HEK293 (cell line): ENCODE measurements around the gene MOCS3.
A peak's percentile ranks its signal among the peaks of the same experiment; 100 is the strongest.

ENCODE experiments used
- CTCF ChIA-PET: fragments of 350-600 bp; formaldehyde crosslinking; extraction: SDS; loops from one replicate; lab custom pipeline; 2021; ENCODE audit warnings: antibody characterized with exemption; lab: Yijun Ruan, JAX
- POLR2A ChIA-PET: fragments of 300-600 bp; formaldehyde crosslinking; extraction: SDS; loops from one replicate; lab custom pipeline; 2020; ENCODE audit warnings: antibody characterized with exemption, inconsistent platforms; lab: Yijun Ruan, JAX
- H3K27ac ChIP-seq: fragments of 200-500 bp; sonication (Bioruptor generic); 2 replicates; pipeline ENCODE4 v1.5.1; 2014; ENCODE audit warnings: low read depth, low read length, control low read depth, inconsistent platforms; ENCODE audit errors: extremely low read depth
- H3K36me3 ChIP-seq, 2 experiments: fragments of 200-500 bp in 1 of 2; sonication (Bioruptor generic) in 1 of 2; 1 replicate in 1 of 2; 2 replicates in 1 of 2; pipeline ENCODE4 v1.5.1; 2014 to 2017; ENCODE audit warnings: inconsistent platforms in 2 of 2, low read length in 2 of 2; ENCODE audit not compliant: control insufficient read depth in 2 of 2, insufficient read depth in 1 of 2
- H3K4me1 ChIP-seq: fragments of 200-500 bp; sonication (Bioruptor generic); 2 replicates; pipeline ENCODE4 v1.5.1; 2014; ENCODE audit warnings: mild to moderate bottlenecking, low read length, inconsistent platforms; ENCODE audit not compliant: control insufficient read depth, insufficient read depth
- H3K4me3 ChIP-seq: 2 replicates; pipeline ENCODE4 v1.5.1; 2011; ENCODE audit warnings: low read depth, mild to moderate bottlenecking, control low read depth, low read length, moderate library complexity
- H3K9me3 ChIP-seq: fragments of 200-500 bp; sonication (Bioruptor generic); 2 replicates; pipeline ENCODE4 v1.5.1; 2014; ENCODE audit warnings: low read depth, low read length, inconsistent platforms; ENCODE audit not compliant: control insufficient read depth, insufficient read depth
- ATF2 ChIP-seq: fragments of 450-650 bp; formaldehyde crosslinking; IDR thresholded peaks from 2 replicates; pipeline ENCODE4 v1.5.1; 2016; ENCODE audit warnings: missing biosample characterization, missing genetic modification characterization, low read depth
- PRDM2 ChIP-seq: fragments of 450-650 bp; formaldehyde crosslinking; IDR thresholded peaks from 2 replicates; pipeline ENCODE4 v1.5.1; 2016; ENCODE audit warnings: missing biosample characterization, missing genetic modification characterization, borderline replicate concordance
- ZNF175 ChIP-seq: fragments of 450-650 bp; formaldehyde crosslinking; IDR thresholded peaks from 2 replicates; pipeline ENCODE4 v1.5.1; 2016; ENCODE audit warnings: missing biosample characterization, missing genetic modification characterization
- ZNF248 ChIP-seq: fragments of 450-650 bp; formaldehyde crosslinking; IDR thresholded peaks from 2 replicates; pipeline ENCODE4 v1.5.1; 2017; ENCODE audit warnings: missing biosample characterization, missing genetic modification characterization
- ZNF324 ChIP-seq: fragments of 450-650 bp; formaldehyde crosslinking; IDR thresholded peaks from 2 replicates; pipeline ENCODE4 v1.5.1; 2016; ENCODE audit warnings: missing biosample characterization, missing genetic modification characterization
- ZNF544 ChIP-seq: fragments of 450-650 bp; formaldehyde crosslinking; IDR thresholded peaks from 2 replicates; pipeline ENCODE4 v1.5.0; 2017; ENCODE audit warnings: missing biosample characterization, missing genetic modification characterization
- ZNF785 ChIP-seq: fragments of 450-650 bp; formaldehyde crosslinking; IDR thresholded peaks from 2 replicates; pipeline ENCODE4 v1.5.1; 2016; ENCODE audit warnings: missing biosample characterization, missing genetic modification characterization
- TF ChIP-seq, protein P1 (sequence below): fragments of 450-650 bp; formaldehyde crosslinking; IDR thresholded peaks from 2 replicates; pipeline ENCODE4; 2016; ENCODE audit warnings: missing biosample characterization, missing genetic modification characterization
- TF ChIP-seq, protein P2 (sequence below): fragments of 450-650 bp; IDR thresholded peaks from 2 replicates; pipeline ENCODE4 v1.5.1; 2018; ENCODE audit warnings: missing biosample characterization, missing genetic modification characterization
- TF ChIP-seq, protein P3 (sequence below): fragments of 450-650 bp; formaldehyde crosslinking; IDR thresholded peaks from 2 replicates; pipeline ENCODE4 v1.5.1; 2016; ENCODE audit warnings: missing biosample characterization, missing genetic modification characterization
- TF ChIP-seq, protein P4 (sequence below): fragments of 450-650 bp; formaldehyde crosslinking; IDR thresholded peaks from 2 replicates; pipeline ENCODE4 v1.5.1; 2016; ENCODE audit warnings: missing biosample characterization, missing genetic modification characterization
- TF ChIP-seq, protein P5 (sequence below): fragments of 450-650 bp; formaldehyde crosslinking; IDR thresholded peaks from 2 replicates; pipeline ENCODE4 v1.5.1; 2016; ENCODE audit warnings: missing biosample characterization, missing genetic modification characterization

Gene MOCS3

GRCh38 chr20:50931306-50932015 lies 27.2 kb upstream of the MOCS3 start, which contains the start of gene ADNP (continued):
- TF ChIP-seq, protein P1, sequence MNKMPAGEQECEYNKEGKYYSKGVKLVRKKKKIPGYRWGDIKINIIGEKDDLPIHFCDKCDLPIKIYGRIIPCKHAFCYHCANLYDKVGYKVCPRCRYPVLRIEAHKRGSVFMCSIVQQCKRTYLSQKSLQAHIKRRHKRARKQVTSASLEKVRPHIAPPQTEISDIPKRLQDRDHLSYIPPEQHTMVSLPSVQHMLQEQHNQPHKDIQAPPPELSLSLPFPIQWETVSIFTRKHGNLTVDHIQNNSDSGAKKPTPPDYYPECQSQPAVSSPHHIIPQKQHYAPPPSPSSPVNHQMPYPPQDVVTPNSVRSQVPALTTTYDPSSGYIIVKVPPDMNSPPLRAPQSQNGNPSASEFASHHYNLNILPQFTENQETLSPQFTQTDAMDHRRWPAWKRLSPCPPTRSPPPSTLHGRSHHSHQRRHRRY (tag by site-specific recombination), result no peak
- TF ChIP-seq, protein P2, sequence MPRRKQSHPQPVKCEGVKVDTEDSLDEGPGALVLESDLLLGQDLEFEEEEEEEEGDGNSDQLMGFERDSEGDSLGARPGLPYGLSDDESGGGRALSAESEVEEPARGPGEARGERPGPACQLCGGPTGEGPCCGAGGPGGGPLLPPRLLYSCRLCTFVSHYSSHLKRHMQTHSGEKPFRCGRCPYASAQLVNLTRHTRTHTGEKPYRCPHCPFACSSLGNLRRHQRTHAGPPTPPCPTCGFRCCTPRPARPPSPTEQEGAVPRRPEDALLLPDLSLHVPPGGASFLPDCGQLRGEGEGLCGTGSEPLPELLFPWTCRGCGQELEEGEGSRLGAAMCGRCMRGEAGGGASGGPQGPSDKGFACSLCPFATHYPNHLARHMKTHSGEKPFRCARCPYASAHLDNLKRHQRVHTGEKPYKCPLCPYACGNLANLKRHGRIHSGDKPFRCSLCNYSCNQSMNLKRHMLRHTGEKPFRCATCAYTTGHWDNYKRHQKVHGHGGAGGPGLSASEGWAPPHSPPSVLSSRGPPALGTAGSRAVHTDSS (tag by site-specific recombination), result peak; percentile 31; the same call in 1 of the 2 replicates
- no peak for TF ChIP-seq PRDM2 (tag by site-specific recombination)
- TF ChIP-seq, protein P3, sequence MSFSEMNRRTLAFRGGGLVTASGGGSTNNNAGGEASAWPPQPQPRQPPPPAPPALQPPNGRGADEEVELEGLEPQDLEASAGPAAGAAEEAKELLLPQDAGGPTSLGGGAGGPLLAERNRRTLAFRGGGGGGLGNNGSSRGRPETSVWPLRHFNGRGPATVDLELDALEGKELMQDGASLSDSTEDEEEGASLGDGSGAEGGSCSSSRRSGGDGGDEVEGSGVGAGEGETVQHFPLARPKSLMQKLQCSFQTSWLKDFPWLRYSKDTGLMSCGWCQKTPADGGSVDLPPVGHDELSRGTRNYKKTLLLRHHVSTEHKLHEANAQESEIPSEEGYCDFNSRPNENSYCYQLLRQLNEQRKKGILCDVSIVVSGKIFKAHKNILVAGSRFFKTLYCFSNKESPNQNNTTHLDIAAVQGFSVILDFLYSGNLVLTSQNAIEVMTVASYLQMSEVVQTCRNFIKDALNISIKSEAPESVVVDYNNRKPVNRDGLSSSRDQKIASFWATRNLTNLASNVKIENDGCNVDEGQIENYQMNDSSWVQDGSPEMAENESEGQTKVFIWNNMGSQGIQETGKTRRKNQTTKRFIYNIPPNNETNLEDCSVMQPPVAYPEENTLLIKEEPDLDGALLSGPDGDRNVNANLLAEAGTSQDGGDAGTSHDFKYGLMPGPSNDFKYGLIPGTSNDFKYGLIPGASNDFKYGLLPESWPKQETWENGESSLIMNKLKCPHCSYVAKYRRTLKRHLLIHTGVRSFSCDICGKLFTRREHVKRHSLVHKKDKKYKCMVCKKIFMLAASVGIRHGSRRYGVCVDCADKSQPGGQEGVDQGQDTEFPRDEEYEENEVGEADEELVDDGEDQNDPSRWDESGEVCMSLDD (tag by site-specific recombination), result peak; percentile 99

DNA sequence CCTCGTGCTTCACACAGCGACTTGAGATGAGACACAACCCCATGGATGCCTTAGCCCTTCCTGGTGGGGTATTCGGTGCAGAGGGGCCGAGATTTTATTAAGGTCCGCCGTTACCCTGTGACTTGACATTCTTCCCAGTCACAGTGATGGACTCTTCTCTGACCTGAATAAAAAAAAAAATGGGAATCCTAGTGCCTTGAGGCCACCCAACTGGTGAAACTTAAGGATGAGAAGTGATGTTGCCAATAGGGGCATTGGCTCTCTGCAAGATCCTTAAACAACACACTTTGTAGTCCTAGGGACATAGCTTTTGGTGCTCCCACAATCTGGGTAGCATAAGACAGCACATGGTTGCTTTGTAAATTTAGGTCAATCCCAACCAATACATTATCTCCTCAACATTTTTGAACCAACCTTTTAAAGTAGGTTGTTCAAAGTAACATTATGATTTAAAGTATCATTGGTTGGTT lies 26.6 kb upstream of the MOCS3 start:
- H3K4me1 ChIP-seq, result no peaks in the 10 kb centered on the region
- H3K36me3 ChIP-seq, result peaks cover 35 to 73% of the 10 kb centered on the region in 2 experiments
- peak overlapping the region; percentile 91 for H3K27ac ChIP-seq
- POLR2A ChIA-PET, result interaction anchor here (1.2 to 5.9 kb wide), 7 partner anchors 10 to 141 kb away, joined by 3 to 35 read pairs (median 15); partner anchors contain the start of genes BCAS4, DPM1 and MOCS3
- no peaks in the 10 kb centered on the region for H3K9me3 ChIP-seq
- CTCF ChIA-PET, result interaction anchor here (0.6 to 2.5 kb wide), 8 partner anchors 9 to 264 kb away, joined by 3 to 9 read pairs (median 4); partner anchors contain the start of genes BCAS4, DPM1 and MOCS3
- TF ChIP-seq ZNF248 (tag by site-specific recombination) (no peak), ZNF785 (tag by site-specific recombination) (no peak), ATF2 (tag by site-specific recombination) (no peak), ZNF324 (tag by site-specific recombination) (no peak), ZNF544 (tag by site-specific recombination) (no peak), ZNF175 (tag by site-specific recombination) (no peak)
- TF ChIP-seq, protein P4, sequence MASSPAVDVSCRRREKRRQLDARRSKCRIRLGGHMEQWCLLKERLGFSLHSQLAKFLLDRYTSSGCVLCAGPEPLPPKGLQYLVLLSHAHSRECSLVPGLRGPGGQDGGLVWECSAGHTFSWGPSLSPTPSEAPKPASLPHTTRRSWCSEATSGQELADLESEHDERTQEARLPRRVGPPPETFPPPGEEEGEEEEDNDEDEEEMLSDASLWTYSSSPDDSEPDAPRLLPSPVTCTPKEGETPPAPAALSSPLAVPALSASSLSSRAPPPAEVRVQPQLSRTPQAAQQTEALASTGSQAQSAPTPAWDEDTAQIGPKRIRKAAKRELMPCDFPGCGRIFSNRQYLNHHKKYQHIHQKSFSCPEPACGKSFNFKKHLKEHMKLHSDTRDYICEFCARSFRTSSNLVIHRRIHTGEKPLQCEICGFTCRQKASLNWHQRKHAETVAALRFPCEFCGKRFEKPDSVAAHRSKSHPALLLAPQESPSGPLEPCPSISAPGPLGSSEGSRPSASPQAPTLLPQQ (tag by site-specific recombination), result 0 out of 2 replicates have a peak, but pooled peaks have one; percentile 6
- TF ChIP-seq, protein P5, sequence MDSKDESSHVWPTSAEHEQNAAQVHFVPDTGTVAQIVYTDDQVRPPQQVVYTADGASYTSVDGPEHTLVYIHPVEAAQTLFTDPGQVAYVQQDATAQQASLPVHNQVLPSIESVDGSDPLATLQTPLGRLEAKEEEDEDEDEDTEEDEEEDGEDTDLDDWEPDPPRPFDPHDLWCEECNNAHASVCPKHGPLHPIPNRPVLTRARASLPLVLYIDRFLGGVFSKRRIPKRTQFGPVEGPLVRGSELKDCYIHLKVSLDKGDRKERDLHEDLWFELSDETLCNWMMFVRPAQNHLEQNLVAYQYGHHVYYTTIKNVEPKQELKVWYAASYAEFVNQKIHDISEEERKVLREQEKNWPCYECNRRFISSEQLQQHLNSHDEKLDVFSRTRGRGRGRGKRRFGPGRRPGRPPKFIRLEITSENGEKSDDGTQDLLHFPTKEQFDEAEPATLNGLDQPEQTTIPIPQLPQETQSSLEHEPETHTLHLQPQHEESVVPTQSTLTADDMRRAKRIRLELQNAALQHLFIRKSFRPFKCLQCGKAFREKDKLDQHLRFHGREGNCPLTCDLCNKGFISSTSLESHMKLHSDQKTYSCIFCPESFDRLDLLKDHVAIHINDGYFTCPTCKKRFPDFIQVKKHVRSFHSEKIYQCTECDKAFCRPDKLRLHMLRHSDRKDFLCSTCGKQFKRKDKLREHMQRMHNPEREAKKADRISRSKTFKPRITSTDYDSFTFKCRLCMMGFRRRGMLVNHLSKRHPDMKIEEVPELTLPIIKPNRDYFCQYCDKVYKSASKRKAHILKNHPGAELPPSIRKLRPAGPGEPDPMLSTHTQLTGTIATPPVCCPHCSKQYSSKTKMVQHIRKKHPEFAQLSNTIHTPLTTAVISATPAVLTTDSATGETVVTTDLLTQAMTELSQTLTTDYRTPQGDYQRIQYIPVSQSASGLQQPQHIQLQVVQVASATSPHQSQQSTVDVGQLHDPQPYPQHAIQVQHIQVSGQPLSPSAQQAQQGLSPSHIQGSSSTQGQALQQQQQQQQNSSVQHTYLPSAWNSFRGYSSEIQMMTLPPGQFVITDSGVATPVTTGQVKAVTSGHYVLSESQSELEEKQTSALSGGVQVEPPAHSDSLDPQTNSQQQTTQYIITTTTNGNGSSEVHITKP, result no peak
- H3K4me3 ChIP-seq, result no peak overlapping the region
